Activated CD4-positive, alpha-beta memory T cell treated with anti-CD3 and anti-CD28 coated beads for 36 hours (primary cell): ENCODE data around the gene TMC6. TPM values are rescaled to one million over a fixed set of nuclear protein-coding genes. Genes with fewer than 3 reads are reported as not detected.
"Not testable (repeated sequence)": the region's sequence is repeated elsewhere in the genome, so short reads cannot be mapped to it uniquely, and the experiment has no call there.

ENCODE experiments used
- CTCF ChIA-PET: fragments of 350-600 bp; sonication (Branson Sonifier 250); formaldehyde crosslinking; loops from one replicate; lab custom pipeline; 2021; ENCODE audit warnings: antibody characterized with exemption, inconsistent platforms; lab: Charles Lee
- POLR2A ChIA-PET: fragments of 350-600 bp; sonication (Branson Sonifier 250); formaldehyde crosslinking; loops from one replicate; lab custom pipeline; 2021; ENCODE audit warnings: antibody characterized with exemption; lab: Charles Lee
- DNase-seq: peaks from one replicate; pipeline ENCODE4 v3.0.0-alpha.2; 2020
- H3K27ac Mint-ChIP-seq: one replicate; pipeline ENCODE4 v1.8.0; 2021; ENCODE audit warnings: mixed read lengths
- H3K27me3 Mint-ChIP-seq: one replicate; pipeline ENCODE4 v1.8.0; 2021; ENCODE audit warnings: mixed read lengths
- H3K36me3 Mint-ChIP-seq: one replicate; pipeline ENCODE4 v1.8.0; 2021; ENCODE audit warnings: mixed read lengths
- H3K4me1 Mint-ChIP-seq: one replicate; pipeline ENCODE4 v1.8.0; 2021; ENCODE audit warnings: low read depth, mixed read lengths
- H3K4me3 Mint-ChIP-seq: one replicate; pipeline ENCODE4 v1.8.0; 2021; ENCODE audit warnings: mild to moderate bottlenecking, mixed read lengths
- H3K9me3 Mint-ChIP-seq: one replicate; pipeline ENCODE4 v1.8.0; 2021; ENCODE audit warnings: mixed read lengths
- intact Hi-C: fragments of 100-400 bp; cut with micrococcal nuclease; formaldehyde crosslinking; loops from one replicate; pipeline ENCODE4 v1.15.1; 2023
- total RNA-seq, 2 experiments: library from RNA; stranded (reverse); gene quantifications; one replicate each; pipeline ENCODE4 v1.2.3, GENCODE V29; 2021

The TMC6 gene
- total RNA-seq, 2 experiments from 2014 or later = 157 to 162 TPM

DNA sequence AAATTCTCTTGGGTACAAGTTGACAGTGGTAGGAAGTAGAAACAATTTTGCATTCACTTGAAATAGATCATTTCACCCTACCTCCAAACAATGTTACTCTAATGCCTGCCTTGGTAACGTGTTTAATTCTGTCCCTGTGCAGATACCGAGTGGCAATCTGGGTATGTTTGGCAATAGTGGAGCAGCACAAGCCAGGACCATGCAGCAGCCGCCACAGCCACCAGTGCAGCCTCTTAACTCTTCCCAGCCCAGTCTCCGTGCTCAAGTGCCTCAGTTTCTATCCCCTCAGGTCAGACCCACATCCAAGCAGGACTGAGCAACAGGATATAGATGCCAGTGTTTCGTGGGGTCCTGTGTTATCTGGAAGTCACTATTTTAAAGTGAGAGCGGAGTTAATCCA is 49.3 kb downstream of the TMC6 start:
- Mint-ChIP-seq H3K27ac (no peak overlapping the region), H3K27me3 (no peaks in the 10 kb centered on the region), H3K36me3 (peaks cover 20% of the 10 kb centered on the region), H3K9me3 (no peaks in the 10 kb centered on the region), H3K4me1 (no peaks in the 10 kb centered on the region), H3K4me3 (no peak overlapping the region)
- DNase-seq = no peak
- ChIA-PET POLR2A (no interaction called here), CTCF (no interaction called here)
- intact Hi-C loops = no loop called here

DNA sequence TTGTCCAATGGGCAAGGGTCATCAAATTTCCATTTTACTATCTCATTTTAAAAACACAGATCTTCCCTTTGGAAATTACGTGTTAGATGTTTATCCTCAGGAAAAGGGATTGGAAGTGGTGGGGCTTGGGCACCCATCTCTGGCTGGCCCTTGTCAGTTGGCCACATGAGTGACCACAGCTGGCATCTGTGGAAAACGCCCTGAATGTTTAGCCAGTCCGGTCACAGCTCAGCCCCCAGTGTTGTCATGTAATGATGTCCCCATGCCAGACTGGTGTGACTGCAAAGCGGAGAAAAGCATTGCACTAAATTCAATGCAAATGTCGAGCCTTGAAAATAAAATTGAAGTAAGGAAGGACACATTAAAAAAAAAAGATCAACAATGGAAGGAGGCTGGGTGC is 53.0 kb downstream of the TMC6 start:
- peaks cover 28% of the 10 kb centered on the region for H3K36me3 Mint-ChIP-seq
- H3K27ac Mint-ChIP-seq = no peak overlapping the region
- no peaks in the 10 kb centered on the region for H3K27me3 Mint-ChIP-seq
- DNase-seq = no peak
- POLR2A ChIA-PET = no interaction called here
- no peaks in the 10 kb centered on the region for H3K9me3 Mint-ChIP-seq
- CTCF ChIA-PET = interaction anchor here (0.6 kb wide), 1 partner anchor 16 kb away, joined by 4 read pairs; no protein-coding TSS in a partner anchor
- intact Hi-C loops = no loop called here
- H3K4me1 Mint-ChIP-seq = no peaks in the 10 kb centered on the region
- no peak overlapping the region for H3K4me3 Mint-ChIP-seq

DNA sequence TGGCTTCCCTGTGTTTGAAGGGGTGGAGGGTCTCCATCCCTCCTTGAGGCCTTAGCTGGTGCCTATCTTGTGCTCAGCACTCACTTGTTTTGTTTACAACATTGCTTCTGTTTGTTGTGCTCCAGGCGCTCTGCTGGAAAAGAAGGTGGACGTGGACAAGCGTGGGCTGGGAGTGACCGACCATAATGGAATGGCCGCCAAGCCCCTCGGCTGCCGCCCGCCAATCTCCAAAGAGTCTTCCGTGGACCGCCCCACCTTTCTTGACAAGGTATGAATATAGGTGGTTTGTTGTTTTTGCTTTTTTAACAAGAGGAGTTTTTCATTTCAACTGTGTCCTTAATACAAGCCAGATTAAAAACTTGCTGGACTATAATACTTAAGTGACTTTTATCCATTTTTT is 53.5 kb downstream of the TMC6 start:
- DNase-seq = no peak
- ChIA-PET CTCF (no interaction called here), POLR2A (no interaction called here)
- Mint-ChIP-seq H3K27ac (no peak overlapping the region), H3K9me3 (no peaks in the 10 kb centered on the region), H3K27me3 (no peaks in the 10 kb centered on the region), H3K36me3 (peaks cover 28% of the 10 kb centered on the region), H3K4me3 (no peak overlapping the region), H3K4me1 (no peaks in the 10 kb centered on the region)
- intact Hi-C loops = no loop called here

DNA sequence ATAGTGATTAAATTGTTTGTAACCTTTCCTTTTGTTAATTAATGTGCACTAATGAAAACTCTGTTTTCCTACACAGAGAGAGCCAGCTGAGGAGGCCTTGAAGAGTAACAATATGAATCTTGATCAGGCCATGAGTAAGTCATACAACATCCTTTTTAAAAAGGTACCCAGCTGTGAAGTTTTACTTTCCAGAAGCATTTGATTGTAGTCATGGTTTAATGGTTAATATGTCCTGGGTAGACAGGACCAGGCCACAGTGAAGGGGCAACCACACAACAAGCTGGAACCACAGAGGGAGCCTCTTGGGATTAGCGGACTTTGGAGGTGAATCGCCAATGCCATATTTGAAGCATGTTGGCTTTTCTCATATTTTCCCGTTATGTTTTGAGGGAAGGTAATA is 55.6 kb downstream of the TMC6 start:
- intact Hi-C loops = no loop called here
- Mint-ChIP-seq H3K9me3 (no peaks in the 10 kb centered on the region), H3K4me3 (no peak overlapping the region), H3K4me1 (no peaks in the 10 kb centered on the region), H3K27me3 (no peaks in the 10 kb centered on the region), H3K36me3 (peaks cover 24% of the 10 kb centered on the region), H3K27ac (no peak overlapping the region)
- DNase-seq = no peak
- ChIA-PET CTCF (interaction anchor here (0.7 kb wide), 1 partner anchor 12 kb away, joined by 4 read pairs; no protein-coding TSS in a partner anchor), POLR2A (no interaction called here)

DNA sequence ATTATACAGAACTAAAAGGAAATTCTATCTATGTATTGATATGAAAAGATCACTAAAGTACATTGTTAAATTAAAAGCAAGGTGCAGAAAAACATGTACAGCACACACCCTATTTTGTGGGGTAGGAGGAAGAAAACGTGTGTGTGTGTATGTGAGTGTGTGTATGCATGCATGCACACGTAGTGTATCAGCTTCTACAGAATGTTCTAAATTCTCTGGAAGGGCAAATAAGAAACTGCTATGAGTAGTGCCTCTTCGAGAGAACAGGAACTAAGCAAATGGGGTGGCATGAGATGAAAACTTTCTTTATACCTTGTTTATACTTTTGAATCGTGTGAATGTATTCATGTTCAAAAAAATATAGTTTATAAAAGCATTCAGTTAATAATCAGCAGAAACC is 58.9 kb downstream of the TMC6 start:
- Mint-ChIP-seq H3K27ac (no peak overlapping the region), H3K4me1 (peaks cover 1% of the 10 kb centered on the region), H3K4me3 (no peak overlapping the region), H3K36me3 (peaks cover 19% of the 10 kb centered on the region), H3K9me3 (no peaks in the 10 kb centered on the region), H3K27me3 (no peaks in the 10 kb centered on the region)
- intact Hi-C loops = no loop called here
- CTCF ChIA-PET = interaction anchor here (2.0 kb wide), 1 partner anchor 16 kb away, joined by 13 read pairs; no protein-coding TSS in a partner anchor
- no peak for DNase-seq
- POLR2A ChIA-PET = no interaction called here

DNA sequence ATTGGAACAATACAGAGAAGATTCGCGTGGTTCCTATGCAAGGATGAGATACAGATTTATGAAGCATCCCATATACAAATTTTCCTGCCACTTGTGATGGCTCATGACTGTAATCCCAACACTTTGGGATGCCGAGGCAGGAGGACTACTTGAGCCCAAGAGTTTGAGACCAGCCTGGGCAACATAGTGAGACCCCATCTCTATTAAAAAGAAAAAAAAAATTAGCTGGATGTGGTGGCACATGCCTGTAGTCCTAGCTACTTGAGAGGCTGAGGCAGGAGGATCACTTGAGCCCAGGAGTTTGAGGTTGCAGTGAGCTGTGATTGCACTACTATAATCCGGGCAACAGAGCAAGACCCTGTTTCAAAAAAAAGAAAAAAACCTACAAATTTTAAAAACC is 61.6 kb downstream of the TMC6 start:
- intact Hi-C loops, H3K9me3 Mint-ChIP-seq, H3K27ac Mint-ChIP-seq, H3K27me3 Mint-ChIP-seq, DNase-seq, H3K36me3 Mint-ChIP-seq, H3K4me3 Mint-ChIP-seq, POLR2A ChIA-PET: not testable (repeated sequence)
- H3K4me1 Mint-ChIP-seq = peaks cover 16% of the 10 kb centered on the region
- CTCF ChIA-PET = interaction anchor here (0.7 to 1.5 kb wide), 3 partner anchors 18 to 1444 kb away, joined by 3 to 6 read pairs (median 3); no protein-coding TSS in a partner anchor

DNA sequence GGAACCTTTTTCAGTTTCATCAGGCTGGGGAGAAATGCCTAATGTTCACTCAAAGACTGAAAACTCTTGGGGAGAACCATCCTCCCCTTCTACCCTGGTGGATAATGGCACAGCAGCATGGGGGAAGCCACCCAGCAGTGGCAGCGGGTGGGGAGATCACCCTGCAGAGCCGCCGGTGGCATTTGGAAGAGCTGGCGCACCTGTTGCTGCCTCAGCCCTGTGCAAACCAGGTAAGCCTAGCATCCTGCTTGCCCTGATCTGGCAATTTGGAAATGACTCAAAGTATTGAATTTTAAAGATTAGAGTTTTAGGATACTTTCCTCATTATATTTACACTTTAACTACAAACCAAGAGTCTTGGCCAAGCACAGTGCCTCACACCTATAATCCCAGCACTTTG is 63.8 kb downstream of the TMC6 start:
- peaks cover 5% of the 10 kb centered on the region for H3K36me3 Mint-ChIP-seq
- POLR2A ChIA-PET = no interaction called here
- CTCF ChIA-PET = interaction anchor here (1.3 to 1.6 kb wide), 5 partner anchors 27 to 522 kb away, joined by 3 to 6 read pairs (median 3); no protein-coding TSS in a partner anchor
- peak overlapping the region; percentile 5 for H3K27ac Mint-ChIP-seq
- no peaks in the 10 kb centered on the region for H3K9me3 Mint-ChIP-seq
- intact Hi-C loops = loop anchor here (5.0 kb wide), 1 partner anchor 42 kb away; no protein-coding TSS in a partner anchor
- no peak overlapping the region for H3K4me3 Mint-ChIP-seq
- DNase-seq = no peak
- H3K4me1 Mint-ChIP-seq = peaks cover 20% of the 10 kb centered on the region
- H3K27me3 Mint-ChIP-seq = no peaks in the 10 kb centered on the region

GRCh38 chr17:78063489-78063888 is 65.1 kb downstream of the TMC6 start:
- H3K4me1 Mint-ChIP-seq = peaks cover 23% of the 10 kb centered on the region
- DNase-seq = no peak
- H3K9me3 Mint-ChIP-seq = no peaks in the 10 kb centered on the region
- no peaks in the 10 kb centered on the region for H3K27me3 Mint-ChIP-seq
- no peak overlapping the region for H3K4me3 Mint-ChIP-seq
- no peak overlapping the region for H3K27ac Mint-ChIP-seq
- POLR2A ChIA-PET = no interaction called here
- CTCF ChIA-PET = interaction anchor here (0.9 to 3.1 kb wide), 8 partner anchors 22 to 521 kb away, joined by 3 to 9 read pairs (median 3); no protein-coding TSS in a partner anchor
- H3K36me3 Mint-ChIP-seq = peaks cover 5% of the 10 kb centered on the region
- intact Hi-C loops = loop anchor here (5.0 kb wide), 1 partner anchor 41 kb away; no protein-coding TSS in a partner anchor

- H3K4me3 Mint-ChIP-seq = no peak overlapping the region
- H3K4me1 Mint-ChIP-seq = peaks cover 23% of the 10 kb centered on the region
- intact Hi-C loops = loop anchor here (5.0 kb wide), 1 partner anchor 40 kb away; no protein-coding TSS in a partner anchor
- ChIA-PET POLR2A (no interaction called here), CTCF (interaction anchor here (0.7 to 3.1 kb wide), 3 partner anchors 23 to 319 kb away, joined by 3 to 9 read pairs (median 5); no protein-coding TSS in a partner anchor)
- H3K9me3 Mint-ChIP-seq = no peaks in the 10 kb centered on the region
- peaks cover under 1% of the 10 kb centered on the region for H3K36me3 Mint-ChIP-seq
- no peaks in the 10 kb centered on the region for H3K27me3 Mint-ChIP-seq
- H3K27ac Mint-ChIP-seq = no peak overlapping the region
- no peak for DNase-seq
Observed at GRCh38 chr17:78062596-78062995, 66.0 kb downstream of the TMC6 start.

Other genes with a start within 250 kb of the TMC6 start
- gene TNRC6C, start 170.1 kb downstream of the TMC6 start, total RNA-seq = 10 to 100 TPM; 10.9 to 15.6 TPM
- gene TMC8, start 2.0 kb upstream of the TMC6 start, total RNA-seq = 100 to 1,000 TPM; 134 to 140 TPM
- gene C17orf99, start 17.6 kb upstream of the TMC6 start, total RNA-seq = not detected
- gene SYNGR2, start 39.8 kb upstream of the TMC6 start, total RNA-seq = 10 to 100 TPM; 79.2 to 87.7 TPM
- gene TK1, start 58.3 kb upstream of the TMC6 start, total RNA-seq = 100 to 1,000 TPM; 188 to 193 TPM
- 10 to 100 TPM; 16.8 to 19.0 TPM for gene AFMID, start 58.6 kb upstream of the TMC6 start, total RNA-seq
- gene BIRC5, start 85.5 kb upstream of the TMC6 start, total RNA-seq = 10 to 100 TPM; 87.4 to 95.4 TPM
- gene TMEM235, start 102.9 kb upstream of the TMC6 start, total RNA-seq = not detected
- 100 to 1,000 TPM; 162 to 167 TPM for gene SOCS3, start 231.3 kb upstream of the TMC6 start, total RNA-seq
- gene PGS1, start 249.9 kb upstream of the TMC6 start, total RNA-seq = 10 to 100 TPM; 75.8 to 78.1 TPM